Heart right ventricle (tissue), 16 donors: ENCODE results near the gene NPM3. TPM values are rescaled to one million over a fixed set of nuclear protein-coding genes. Genes with fewer than 3 reads are reported as not detected.

Experiments used
- ATAC-seq, 8 donors: fragments of 200-7000 bp; cut with Tn5 transposase; one replicate each; pipeline ENCODE4 v1.9.1; 2020; ENCODE audit warnings: mild to moderate bottlenecking in 8 of 8, moderate library complexity in 8 of 8, moderate number of reproducible peaks in 1 of 8
- DNase-seq, 2 donors: peaks; one replicate each; pipeline ENCODE4 v3.0.0-alpha.2; 2020
- H3K27ac ChIP-seq, 10 donors: fragments of 200-600 bp; sonication (generic) in 2 of 10; one replicate each; pipeline versions ENCODE4 v1.5.0 to v1.8.0; 2020 to 2022; ENCODE audit warnings: mild to moderate bottlenecking in 3 of 10
- H3K27me3 ChIP-seq, 7 donors: fragments of 200-600 bp; one replicate each; pipeline ENCODE4 v1.8.0; 2021 to 2022; ENCODE audit warnings: mild to moderate bottlenecking in 2 of 7
- H3K36me3 ChIP-seq, 9 donors: fragments of 200-600 bp; sonication (generic) in 1 of 9; one replicate each; pipeline versions ENCODE4 v1.5.0 to v1.8.0; 2020 to 2022; ENCODE audit warnings: mild to moderate bottlenecking in 2 of 9
- H3K4me1 ChIP-seq, 9 donors: fragments of 200-600 bp; sonication (generic) in 1 of 9; one replicate each; pipeline versions ENCODE4 v1.5.0 to v1.8.0; 2020 to 2022; ENCODE audit warnings: mild to moderate bottlenecking in 4 of 9
- H3K4me3 ChIP-seq, 10 donors: fragments of 200-600 bp; sonication (generic) in 2 of 10; one replicate each; pipeline versions ENCODE4 v1.5.0 to v1.8.0; 2020 to 2022; ENCODE audit warnings: mild to moderate bottlenecking in 7 of 10, moderate library complexity in 2 of 10
- H3K9me3 ChIP-seq, 11 donors: fragments of 200-600 bp in 10 of 11; sonication (generic) in 2 of 11; one replicate each; pipeline versions ENCODE4 v1.5.0 to v1.8.0; 2013 to 2022; ENCODE audit warnings: mild to moderate bottlenecking in 2 of 11, control low read depth in 1 of 11, moderate library complexity in 1 of 11
- CTCF ChIP-seq, 9 donors: fragments of 200-600 bp; sonication (generic) in 2 of 9; IDR thresholded peaks; one replicate each; pipeline versions ENCODE4 v1.5.0 to v1.8.0; 2021 to 2022; ENCODE audit warnings: antibody characterized with exemption in 9 of 9, mild to moderate bottlenecking in 5 of 9, moderate library complexity in 1 of 9
- WGBS, 2 donors: extraction: QIAGEN DNeasy Blood & Tissue Kit; methylation state at CpG; one replicate each; pipeline ENCODE4 v1.1.7; 2013; ENCODE audit warnings: inconsistent platforms in 1 of 2; 5-methylcytosine and 5-hydroxymethylcytosine counted together
- intact Hi-C, 10 donors: fragments of 100-400 bp; cut with DNase I; formaldehyde crosslinking; loops; one replicate each; pipeline versions ENCODE4 v1.11.1 to v1.14.2; 2022
- polyA plus RNA-seq, 2 donors: library from polyadenylated mRNA; stranded (reverse); fragments of 200-250 nt; gene quantifications; one replicate each; pipeline ENCODE4 v1.2.3, GENCODE V29; 2013
- total RNA-seq, 10 donors: library from RNA; stranded (reverse); fragmentation: NEBNext Ultra II Directional in 3 of 10; extraction: Animal tissue kit (Norgen Biotek cat#: 25700) in 3 of 10; gene quantifications; one replicate each; pipeline versions ENCODE4 v1.2.1 to v1.2.4, GENCODE V29; 2021 to 2023
- donor health status: Arrhythmogenic right ventricular cardiomyopathy.
- donor health status: ischemic (EF 13 %, LVEDD 7.1; RV severe dilation, severe dysfunction).
- donor health status: healthy with polysubstance abuse.
- donor health status: DM: no; HTN: yes; CAD: no.
- donor health status: DM: no; HTN: no; CAD: no.
- donor health status: ischemic (EF 25% LVEDD 6.9; RV normal size, moderate dysfunction).
- donor health status: ischemic (EF 25% LVEDD 5.7; RV mildly dilated, moderate dysfunction).
- donor health status: healthy.
- donor health status: DM: yes; HTN: yes; CAD: no.
- donor health status: Ischemic cardiomyopathy.
- donor health status: ischemic (EF 35%, LVEDD 5.7; RV mildly dilated, moderate dysfunction).
- donor health status: nonischemic (EF 11% LVEDD 7.7; RV severe dilation, severe dysfunction).
- donor health status: DM: yes; HTN: yes; CAD: no.
- donor health status: PGD.
- donor health status: ischemic (EF 29% LVEDD 5.4; RV normal size, mild dysfunction).
- donor health status: nonischemic (EF 23%, LVEDD 6.1; RV moderate dilation, normal function).

The NPM3 gene
- total and polyA plus RNA-seq, 12 donors: 4.9 to 23.3 (median 7.0) TPM

- intact Hi-C loops: no loop called here
- no peak overlapping the region for H3K4me3 ChIP-seq
- no peaks in the 10 kb centered on the region for H3K36me3 ChIP-seq
- WGBS, 2 donors: 80 to 86% methylated on average over 2 of the region's 2 CpGs
- ATAC-seq: no peak
- no peak for TF ChIP-seq CTCF (IDR thresholded peaks at IDR 0.05)
- H3K4me1 ChIP-seq: no peaks in the 10 kb centered on the region
- H3K9me3 ChIP-seq: no peaks in the 10 kb centered on the region
- peaks cover 0 to 17% (median 2%) of the 10 kb centered on the region in 7 donors for H3K27me3 ChIP-seq
- DNase-seq: no peak
- no peak overlapping the region for H3K27ac ChIP-seq
Observed at GRCh38 chr10:101758858-101759257, 24.4 kb downstream of the NPM3 start.

GRCh38 chr10:101752241-101752640 is 31.0 kb downstream of the NPM3 start:
- H3K9me3 ChIP-seq: no peaks in the 10 kb centered on the region
- no peaks in the 10 kb centered on the region for H3K36me3 ChIP-seq
- WGBS, 2 donors: 62% methylated on average over 3 of the region's 3 CpGs
- H3K27ac ChIP-seq: no peak overlapping the region
- H3K4me3 ChIP-seq: no peak overlapping the region
- ATAC-seq: no peak
- H3K4me1 ChIP-seq: no peaks in the 10 kb centered on the region
- intact Hi-C loops: no loop called here
- H3K27me3 ChIP-seq: peaks cover 0 to 26% (median 4%) of the 10 kb centered on the region in 7 donors
- no peak for TF ChIP-seq CTCF (IDR thresholded peaks at IDR 0.05)
- DNase-seq: no peak

DNA sequence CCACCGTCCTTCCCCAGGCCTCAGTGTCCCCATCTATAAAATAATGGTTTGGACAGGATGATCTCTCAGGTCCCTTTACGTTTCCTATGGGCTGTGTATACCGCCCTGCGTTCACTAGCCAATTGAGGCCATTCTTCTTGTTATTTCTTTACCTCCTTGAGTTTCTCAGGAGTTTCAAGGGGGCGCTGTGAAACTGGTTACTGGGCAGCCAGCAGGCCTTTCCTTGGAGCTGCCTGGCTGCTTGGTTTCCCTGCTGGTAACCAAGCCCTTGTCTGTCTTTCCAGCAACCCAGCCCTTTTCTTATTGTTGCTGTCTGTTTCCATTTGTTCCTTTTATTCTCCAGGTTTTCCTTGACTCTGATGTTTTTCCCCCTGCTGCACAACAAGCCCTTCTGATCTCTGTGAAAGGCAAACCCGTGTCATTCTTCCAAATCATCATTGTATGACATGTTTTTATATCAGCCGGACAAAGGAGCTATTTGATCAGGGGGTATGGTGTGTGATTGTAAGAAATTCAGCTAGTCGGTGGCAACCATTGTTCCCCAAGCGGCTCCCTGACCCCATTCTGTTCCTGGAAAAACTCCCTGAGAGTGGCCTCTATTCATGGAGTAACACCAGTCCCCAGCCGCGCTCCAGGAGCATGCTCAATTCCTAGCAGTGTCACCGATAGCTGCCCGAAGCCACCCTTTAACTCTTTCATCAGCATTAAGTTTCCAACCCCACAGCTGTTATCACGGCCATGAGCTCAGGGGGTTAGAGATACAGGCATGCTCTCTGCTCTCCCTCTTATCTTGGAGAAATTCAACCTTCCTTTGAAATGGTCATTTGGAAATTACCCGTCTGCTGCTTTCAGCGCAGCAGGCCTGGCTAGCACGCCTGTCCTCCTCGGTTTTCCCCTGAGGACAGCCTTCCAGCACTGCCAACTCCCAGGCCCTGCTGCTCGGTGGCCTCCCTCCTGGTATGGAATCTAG is 33.9 kb downstream of the NPM3 start:
- WGBS, 2 donors: 62 to 66% methylated on average over 19 of the region's 19 CpGs
- intact Hi-C loops: no loop called here
- no peak for DNase-seq
- TF ChIP-seq CTCF (IDR thresholded peaks at IDR 0.05): no peak
- ATAC-seq: no peak
- Histone ChIP-seq H3K27me3 (peaks cover 0 to 35% (median 4%) of the 10 kb centered on the region in 7 donors), H3K27ac (no peak overlapping the region), H3K36me3 (no peaks in the 10 kb centered on the region), H3K4me1 (no peaks in the 10 kb centered on the region), H3K9me3 (no peaks in the 10 kb centered on the region), H3K4me3 (no peak overlapping the region)

DNA sequence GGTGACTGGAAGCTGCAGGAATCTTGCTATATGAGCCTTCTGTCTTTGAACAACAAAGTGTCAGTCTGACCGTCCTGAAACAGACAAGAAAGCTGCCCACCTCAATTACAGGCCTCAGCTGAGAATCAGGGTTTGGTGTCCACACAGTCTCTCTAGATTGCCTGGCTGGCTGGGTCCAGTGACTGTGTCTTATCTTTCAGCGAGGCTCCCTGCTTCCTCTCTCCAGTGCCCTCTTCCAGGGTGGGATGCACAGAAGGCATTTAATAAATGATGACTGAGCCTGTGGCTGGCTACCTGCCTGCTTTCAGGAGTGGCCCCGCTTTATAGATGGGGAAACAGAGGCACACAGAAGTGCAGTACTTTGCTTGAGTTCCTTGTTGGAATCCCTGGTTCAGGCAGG is 34.8 kb downstream of the NPM3 start:
- no peak overlapping the region for H3K4me3 ChIP-seq
- intact Hi-C loops: no loop called here
- H3K27me3 ChIP-seq: peaks cover 0 to 29% (median 0%) of the 10 kb centered on the region in 7 donors
- no peaks in the 10 kb centered on the region for H3K4me1 ChIP-seq
- H3K9me3 ChIP-seq: no peaks in the 10 kb centered on the region
- TF ChIP-seq CTCF (IDR thresholded peaks at IDR 0.05): no peak
- no peaks in the 10 kb centered on the region for H3K36me3 ChIP-seq
- 66 to 76% methylated on average over 3 of the region's 3 CpGs for WGBS, 2 donors
- no peak overlapping the region for H3K27ac ChIP-seq
- ATAC-seq (no peak), DNase-seq (no peak)
